OCI-LY7 (cell line): Measurements from ENCODE around the gene APBA3. TPM values are rescaled to one million over a fixed set of nuclear protein-coding genes. Genes with fewer than 3 reads are reported as not detected.
A peak's percentile ranks its signal among the peaks of the same experiment; 100 is the strongest.

ENCODE experiments used
- BruUV-seq: library from RNA; stranded (reverse); fragments of 400-500 nt; replicated peaks from 2 replicates; lab custom pipeline; 2021; lab: Mats Ljungman, UMichigan
- CTCF ChIA-PET: fragments of 300-600 bp; sonication (Branson Sonifier 250); formaldehyde crosslinking; loops from one replicate; lab custom pipeline; 2022; ENCODE audit warnings: antibody characterized with exemption; ENCODE audit not compliant: unreplicated experiment; lab: Charles Lee
- POLR2A ChIA-PET: fragments of 300-600 bp; sonication (Branson Sonifier 250); formaldehyde crosslinking; loops from one replicate; lab custom pipeline; 2022; ENCODE audit warnings: antibody characterized with exemption; lab: Charles Lee
- DNase-seq: peaks from one replicate; pipeline ENCODE4 v3.0.0-alpha.2; 2015; ENCODE audit warnings: low spot score
- H2AFZ ChIP-seq: fragments of 200-600 bp; sonication (generic), shearing (Covaris generic); 2 replicates; pipeline ENCODE4 v1.6.1; 2014; ENCODE audit warnings: mild to moderate bottlenecking, antibody characterized with exemption, low read length, moderate library complexity
- H3K27ac ChIP-seq: fragments of 200-600 bp; sonication (generic); 2 replicates; pipeline ENCODE4 v1.5.1; 2014; ENCODE audit warnings: mixed run types, low read depth, mild to moderate bottlenecking, moderate library complexity, low read length, inconsistent platforms; ENCODE audit not compliant: poor library complexity, severe bottlenecking
- H3K36me3 ChIP-seq: fragments of 200-600 bp; sonication (generic); 2 replicates; pipeline ENCODE4 v1.6.1; 2014; ENCODE audit warnings: mild to moderate bottlenecking, antibody characterized with exemption, low read length, moderate library complexity, mixed read lengths; ENCODE audit not compliant: insufficient read depth
- H3K4me1 ChIP-seq: fragments of 200-600 bp; sonication (generic); 2 replicates; pipeline ENCODE4 v1.5.1; 2014; ENCODE audit warnings: mild to moderate bottlenecking, low read length; ENCODE audit not compliant: insufficient read depth, poor library complexity, severe bottlenecking
- H3K4me2 ChIP-seq: fragments of 200-600 bp; sonication (generic); 2 replicates; pipeline ENCODE4 v1.6.1; 2014; ENCODE audit warnings: mild to moderate bottlenecking, low read length
- H3K4me3 ChIP-seq: fragments of 200-600 bp; sonication (generic); 2 replicates; pipeline ENCODE4 v1.5.1; 2014; ENCODE audit warnings: mild to moderate bottlenecking, low read depth, low read length; ENCODE audit not compliant: poor library complexity, severe bottlenecking
- H3K79me2 ChIP-seq: fragments of 200-600 bp; sonication (generic); 2 replicates; pipeline ENCODE4 v1.6.1; 2016; ENCODE audit warnings: low read depth, mild to moderate bottlenecking, low read length, moderate library complexity, mixed read lengths; ENCODE audit not compliant: insufficient read depth
- H3K9me2 ChIP-seq: fragments of 200-600 bp; sonication (generic); 2 replicates; pipeline ENCODE4 v1.6.1; 2016; ENCODE audit warnings: mild to moderate bottlenecking, low read length, mixed read lengths; ENCODE audit not compliant: insufficient read depth
- H3K9me3 ChIP-seq: fragments of 200-600 bp; sonication (generic); 2 replicates; pipeline ENCODE4 v1.6.1; 2014; ENCODE audit warnings: mild to moderate bottlenecking, mixed run types, low read length, mixed read lengths
- H4K20me1 ChIP-seq: fragments of 200-600 bp; sonication (generic); 2 replicates; pipeline ENCODE4 v1.6.1; 2014; ENCODE audit warnings: mild to moderate bottlenecking, antibody characterized with exemption, low read length, moderate library complexity, mixed read lengths; ENCODE audit not compliant: insufficient read depth
- EZH2phosphoT487 ChIP-seq: fragments of 200-600 bp; sonication (generic); IDR thresholded peaks from 2 replicates; pipeline ENCODE4 v1.6.1; 2018; ENCODE audit warnings: low read depth, borderline replicate concordance, mild to moderate bottlenecking, mixed run types, antibody characterized with exemption, low read length, moderate library complexity, mixed read lengths
- intact Hi-C: fragments of 100-400 bp; cut with micrococcal nuclease; formaldehyde crosslinking; loops from one replicate; pipeline ENCODE4 v1.10.0; 2022; ENCODE audit not compliant: unreplicated experiment
- total RNA-seq, 2 experiments: library from RNA; depleted of rRNA in 1 of 2; stranded (reverse); fragments of >200 nt in 1 of 2; shearing (Covaris generic) in 1 of 2; gene quantifications; 2 replicates each; pipeline ENCODE4 v1.2.3, GENCODE V29; 2014 to 2022
- TF ChIP-seq, protein P1 (sequence below): fragments of 200-600 bp; sonication (generic); conservative IDR thresholded peaks from 2 replicates; pipeline ENCODE4 v1.5.1; 2014; ENCODE audit warnings: mild to moderate bottlenecking, antibody characterized with exemption, low read length, moderate library complexity, mixed read lengths

Gene APBA3
- total RNA-seq, 2 experiments from 2014 or later: 28.7 to 34.7 TPM

DNA sequence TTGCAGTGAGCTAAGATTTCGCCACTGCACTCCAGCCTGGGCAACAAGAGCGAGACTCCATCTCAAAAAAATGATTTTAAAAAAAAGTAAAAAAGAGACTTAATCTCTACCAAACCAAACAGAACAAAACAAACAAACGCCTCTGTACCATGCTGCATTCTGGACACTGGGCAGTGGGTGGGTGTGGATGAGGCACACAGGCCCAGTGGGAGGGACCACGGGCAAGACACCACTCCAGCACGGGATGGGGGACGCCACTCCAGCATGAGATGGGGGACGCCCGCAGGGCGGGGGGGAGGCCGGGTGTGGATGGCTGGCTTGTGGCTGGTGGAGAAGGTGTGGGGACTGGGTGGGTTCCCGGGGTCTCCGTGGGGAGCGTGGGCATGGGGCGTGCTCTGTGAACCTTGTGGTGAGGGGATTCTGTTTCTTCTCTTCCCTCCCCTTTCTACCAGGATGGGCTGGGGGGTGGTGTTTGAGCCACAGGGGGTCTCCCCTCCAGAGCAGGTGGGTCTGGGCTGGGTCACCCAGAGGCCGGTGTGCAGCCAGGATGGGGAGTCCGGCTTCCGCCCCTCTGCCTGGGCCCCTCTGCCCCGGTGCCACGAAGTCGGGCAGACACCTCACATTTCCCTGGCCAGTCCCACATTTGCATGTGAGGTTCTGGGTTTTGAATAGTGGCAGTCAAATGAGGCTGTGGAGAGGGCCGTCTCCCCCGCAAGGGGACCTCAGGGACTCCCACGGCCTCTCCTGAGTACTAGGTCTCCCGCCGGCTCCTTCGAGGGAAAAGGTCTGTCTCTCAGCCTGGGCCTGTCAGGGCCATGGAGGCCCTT, 48.6 kb upstream of the APBA3 start:
- Histone ChIP-seq H3K79me2 (no peaks in the 10 kb centered on the region), H3K36me3 (no peaks in the 10 kb centered on the region), H4K20me1 (no peaks in the 10 kb centered on the region), H3K4me1 (peaks cover 24% of the 10 kb centered on the region), H3K9me2 (no peaks in the 10 kb centered on the region), H3K27ac (no peak overlapping the region), H3K4me3 (no peak overlapping the region), H2AFZ (no peak overlapping the region), H3K9me3 (no peaks in the 10 kb centered on the region), H3K4me2 (peak overlapping the region; percentile 43)
- TF ChIP-seq, protein P1, sequence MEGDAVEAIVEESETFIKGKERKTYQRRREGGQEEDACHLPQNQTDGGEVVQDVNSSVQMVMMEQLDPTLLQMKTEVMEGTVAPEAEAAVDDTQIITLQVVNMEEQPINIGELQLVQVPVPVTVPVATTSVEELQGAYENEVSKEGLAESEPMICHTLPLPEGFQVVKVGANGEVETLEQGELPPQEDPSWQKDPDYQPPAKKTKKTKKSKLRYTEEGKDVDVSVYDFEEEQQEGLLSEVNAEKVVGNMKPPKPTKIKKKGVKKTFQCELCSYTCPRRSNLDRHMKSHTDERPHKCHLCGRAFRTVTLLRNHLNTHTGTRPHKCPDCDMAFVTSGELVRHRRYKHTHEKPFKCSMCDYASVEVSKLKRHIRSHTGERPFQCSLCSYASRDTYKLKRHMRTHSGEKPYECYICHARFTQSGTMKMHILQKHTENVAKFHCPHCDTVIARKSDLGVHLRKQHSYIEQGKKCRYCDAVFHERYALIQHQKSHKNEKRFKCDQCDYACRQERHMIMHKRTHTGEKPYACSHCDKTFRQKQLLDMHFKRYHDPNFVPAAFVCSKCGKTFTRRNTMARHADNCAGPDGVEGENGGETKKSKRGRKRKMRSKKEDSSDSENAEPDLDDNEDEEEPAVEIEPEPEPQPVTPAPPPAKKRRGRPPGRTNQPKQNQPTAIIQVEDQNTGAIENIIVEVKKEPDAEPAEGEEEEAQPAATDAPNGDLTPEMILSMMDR: no peak
- no peak for TF ChIP-seq EZH2phosphoT487
- intact Hi-C loops: loop anchor here (5.0 kb wide), 1 partner anchor 48 kb away; the partner anchor contains the start of genes APBA3 and MRPL54
- CTCF ChIA-PET: no interaction called here
- DNase-seq: peak; percentile 29
- POLR2A ChIA-PET: no interaction called here
- BruUV-seq: no TSS peak

DNA sequence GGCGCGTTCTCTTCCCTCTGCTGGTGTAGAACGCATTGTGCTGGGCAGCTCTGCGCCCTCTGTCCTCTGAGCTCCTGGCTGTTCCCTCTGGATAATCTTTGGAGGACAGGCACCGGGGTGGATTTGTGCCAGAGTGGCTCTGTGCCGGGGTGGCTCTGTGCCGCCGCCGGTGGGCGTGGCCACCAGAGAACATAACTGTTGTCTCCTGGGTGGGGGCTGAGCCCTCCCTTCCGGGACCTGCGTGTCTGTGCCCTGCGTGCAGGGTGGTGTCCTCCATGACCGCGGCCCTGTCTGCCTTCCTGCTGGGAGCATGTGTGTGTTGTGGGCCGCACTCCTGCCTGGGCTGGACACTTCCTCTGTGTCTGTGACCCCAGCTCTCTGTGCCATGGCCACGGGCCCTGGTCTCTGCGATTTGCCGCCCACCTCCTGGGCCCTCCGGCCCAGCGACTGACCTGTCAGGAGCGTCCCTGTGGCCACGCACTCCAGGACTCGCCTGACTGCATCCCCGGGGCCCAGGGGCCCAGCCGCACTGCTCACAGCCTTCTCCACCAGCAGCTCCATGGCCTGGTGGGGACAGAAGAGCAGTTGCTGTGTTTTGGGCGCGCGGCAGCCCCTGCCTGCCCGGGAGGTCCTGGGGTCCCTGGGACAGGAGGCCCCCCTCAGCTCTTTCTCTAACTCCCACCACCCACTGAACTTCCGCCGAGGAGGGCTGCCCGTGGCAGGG, 47.1 kb upstream of the APBA3 start:
- BruUV-seq: no TSS peak
- H2AFZ ChIP-seq: no peak overlapping the region
- intact Hi-C loops: no loop called here
- no peaks in the 10 kb centered on the region for H3K9me3 ChIP-seq
- no peaks in the 10 kb centered on the region for H3K36me3 ChIP-seq
- peaks cover 24% of the 10 kb centered on the region for H3K4me1 ChIP-seq
- H3K27ac ChIP-seq: no peak overlapping the region
- H4K20me1 ChIP-seq: no peaks in the 10 kb centered on the region
- POLR2A ChIA-PET: no interaction called here
- CTCF ChIA-PET: no interaction called here
- H3K4me2 ChIP-seq: no peak overlapping the region
- H3K4me3 ChIP-seq: no peak overlapping the region
- H3K79me2 ChIP-seq: no peaks in the 10 kb centered on the region
- TF ChIP-seq EZH2phosphoT487: no peak
- TF ChIP-seq, protein P1: no peak
- no peak for DNase-seq
- H3K9me2 ChIP-seq: no peaks in the 10 kb centered on the region
